HepG2 (cell line): Measurements from ENCODE around the gene TLDC2. TPM values are rescaled to one million over a fixed set of nuclear protein-coding genes. Genes with fewer than 3 reads are reported as not detected.
A peak's percentile ranks its signal among the peaks of the same experiment; 100 is the strongest.

Experiments used
- ATF2 ChIP-seq: sonication (generic); formaldehyde crosslinking; IDR thresholded peaks from 2 replicates; pipeline ENCODE4 v1.4.0; 2020; ENCODE audit warnings: missing genetic modification reagents
- ATF7-NPFF ChIP-seq: sonication (generic); formaldehyde crosslinking; IDR thresholded peaks from 2 replicates; pipeline ENCODE4 v1.8.1; 2023; ENCODE audit warnings: mild to moderate bottlenecking, low read depth, missing genetic modification reagents, moderate library complexity
- DNMT3B ChIP-seq: conservative IDR thresholded peaks from 2 replicates; pipeline ENCODE4 v1.6.1; 2016; ENCODE audit warnings: missing biosample characterization, control low read depth
- DPF2 ChIP-seq: sonication (generic); formaldehyde crosslinking; IDR thresholded peaks from 2 replicates; pipeline ENCODE4 v1.4.0; 2020; ENCODE audit warnings: mild to moderate bottlenecking, low read depth, missing genetic modification reagents, borderline replicate concordance
- FOXK1 ChIP-seq: sonication (generic); formaldehyde crosslinking; IDR thresholded peaks from 2 replicates; pipeline ENCODE4 v1.4.0; 2020; ENCODE audit warnings: low read depth, missing genetic modification reagents, borderline replicate concordance
- FOXP1 ChIP-seq, 2 experiments: fragments of 450-650 bp in 1 of 2; IDR thresholded peaks; 2 replicates each; pipeline ENCODE4 v1.6.1; 2017 to 2018; ENCODE audit warnings: antibody characterized with exemption in 1 of 2
- HCFC1 ChIP-seq: fragments of 150-350 bp; IDR thresholded peaks from 2 replicates; pipeline ENCODE4 v1.6.1; 2014; ENCODE audit warnings: low read depth, low read length
- HIC2 ChIP-seq: sonication (generic); formaldehyde crosslinking; IDR thresholded peaks from 2 replicates; pipeline ENCODE4 v1.9.0; 2022; ENCODE audit warnings: low read depth, missing genetic modification reagents
- ISX ChIP-seq: sonication (generic); formaldehyde crosslinking; conservative IDR thresholded peaks from 2 replicates; pipeline ENCODE4 v1.5.0; 2020; ENCODE audit warnings: missing genetic modification reagents
- KDM5B ChIP-seq: sonication (generic); formaldehyde crosslinking; IDR thresholded peaks from 2 replicates; pipeline ENCODE4 v1.4.0; 2020; ENCODE audit warnings: missing genetic modification reagents, mild to moderate bottlenecking, borderline replicate concordance
- MIXL1 ChIP-seq: IDR thresholded peaks from 2 replicates; pipeline ENCODE4 v1.6.1; 2016
- PLRG1 ChIP-seq: fragments of 450-650 bp; conservative IDR thresholded peaks from 2 replicates; pipeline ENCODE4 v1.6.1; 2016
- RBAK ChIP-seq: sonication (generic); formaldehyde crosslinking; IDR thresholded peaks from 2 replicates; pipeline ENCODE4 v1.5.1; 2020; ENCODE audit warnings: mild to moderate bottlenecking, missing genetic modification reagents
- SNAPC4 ChIP-seq: sonication (generic); formaldehyde crosslinking; IDR thresholded peaks from 2 replicates; pipeline ENCODE4 v1.4.0; 2020; ENCODE audit warnings: mild to moderate bottlenecking, missing genetic modification reagents
- THAP7 ChIP-seq: sonication (generic); formaldehyde crosslinking; IDR thresholded peaks from 2 replicates; pipeline ENCODE4 v1.8.1; 2023; ENCODE audit warnings: mild to moderate bottlenecking, missing genetic modification reagents
- TOPORS ChIP-seq: sonication (generic); formaldehyde crosslinking; IDR thresholded peaks from 2 replicates; pipeline ENCODE4 v1.8.0; 2023; ENCODE audit warnings: mild to moderate bottlenecking, missing genetic modification reagents
- ZNF343 ChIP-seq: sonication (generic); formaldehyde crosslinking; IDR thresholded peaks from 2 replicates; pipeline ENCODE4 v1.4.0; 2020; ENCODE audit warnings: mild to moderate bottlenecking, missing genetic modification reagents
- ZNF383 ChIP-seq: sonication (generic); formaldehyde crosslinking; IDR thresholded peaks from 2 replicates; pipeline ENCODE4 v1.4.0; 2020; ENCODE audit warnings: missing genetic modification reagents, mild to moderate bottlenecking, borderline replicate concordance
- ZNF431 ChIP-seq: sonication (generic); formaldehyde crosslinking; IDR thresholded peaks from 2 replicates; pipeline ENCODE4 v1.9.0; 2022; ENCODE audit warnings: missing genetic modification reagents, low read depth, mild to moderate bottlenecking, borderline replicate concordance
- ZNF792 ChIP-seq: IDR thresholded peaks from 2 replicates; pipeline ENCODE4 v1.6.1; 2016
- polyA plus RNA-seq, 8 experiments: library from polyadenylated mRNA; depleted of rRNA in 3 of 8; stranded (reverse) in 7 of 8; unstranded in 1 of 8; fragments of >200 nt; fragmentation: Illumina TruSeq in 4 of 8; extraction: Trizol in 4 of 8; gene quantifications; 2 replicates each; pipeline versions ENCODE4 v1.2.1 to v1.2.3, GENCODE V29; 2011 to 2016; ENCODE audit warnings: low read depth in 4 of 8, missing spikeins in 1 of 8, mixed read lengths in 1 of 8; ENCODE audit not compliant: insufficient read depth in 1 of 8
- total RNA-seq, 5 experiments: library from RNA; depleted of rRNA; stranded (reverse); fragments of >200 nt; fragmentation: Illumina TruSeq; extraction: Trizol; gene quantifications; 2 replicates each; pipeline ENCODE4 v1.2.3, GENCODE V29; 2016; ENCODE audit warnings: low read depth in 1 of 5

Gene TLDC2
- total and polyA plus RNA-seq, 2 of the 13 experiments (the other 11 are each of a cell fraction or from before 2014, with no cell fraction given), result 1.5 to 1.6 TPM

GRCh38 chr20:36871640-36872570, 4.0 kb upstream of the TLDC2 start (continued):
- TF ChIP-seq HIC2 (CRISPR knock-in tag) (peak; percentile 87; the same call in 1 of the 2 replicates), ZNF431 (CRISPR knock-in tag) (peak; percentile 53; the same call in 1 of the 2 replicates), PLRG1 (no peak), KDM5B (CRISPR knock-in tag) (peak; percentile 45; the same call in 1 of the 2 replicates), MIXL1 (CRISPR knock-in tag) (0 out of 2 replicates have a peak, but pooled peaks have one; percentile 54), ZNF792 (CRISPR knock-in tag) (peak; percentile 46; the same call in 1 of the 2 replicates), RBAK (CRISPR knock-in tag) (peak; percentile 91), ATF7-NPFF (peak; percentile 16; the same call in 1 of the 2 replicates), THAP7 (0 out of 2 replicates have a peak, but pooled peaks have one; percentile 47), HCFC1 (no peak), FOXK1 (CRISPR knock-in tag) (0 out of 2 replicates have a peak, but pooled peaks have one; percentile 17), SNAPC4 (CRISPR knock-in tag) (peak; percentile 21), ATF2 (CRISPR knock-in tag) (no peak), ZNF343 (CRISPR knock-in tag) (0 out of 2 replicates have a peak, but pooled peaks have one; percentile 24), DPF2 (CRISPR knock-in tag) (peak; percentile 73), ZNF383 (CRISPR knock-in tag) (no peak), ISX (CRISPR knock-in tag) (no peak), FOXP1 (IDR thresholded peaks at IDR 0.05) (no peak), FOXP1 (CRISPR knock-in tag; IDR thresholded peaks at IDR 0.05) (peak; percentile 20; the same call in 1 of the 2 replicates), TOPORS (CRISPR knock-in tag) (no peak), DNMT3B (no peak)
